RWPE2 (cell line): ENCODE data around the gene CIB4.
A peak's percentile ranks its signal among the peaks of the same experiment; 100 is the strongest.
"Not testable (repeated sequence)": the region's sequence is repeated elsewhere in the genome, so short reads cannot be mapped to it uniquely, and the experiment has no call there.

Experiments
- ATAC-seq: fragments of 200-7000 bp; cut with Tn5 transposase; 3 replicates; pipeline ENCODE4 v1.9.1; 2021; ENCODE audit warnings: low read depth
- DNase-seq: peaks from one replicate; pipeline ENCODE4 v3.0.0-alpha.2; 2020; ENCODE audit warnings: low spot score
- H3K27ac ChIP-seq: fragments of 450-650 bp; 2 replicates; pipeline ENCODE4 v1.5.1; 2017; ENCODE audit warnings: mild to moderate bottlenecking; ENCODE audit not compliant: poor library complexity, severe bottlenecking
- H3K27me3 ChIP-seq: fragments of 250-450 bp; sonication (Bioruptor Pico); 2 replicates; pipeline ENCODE4 v1.5.1; 2021; ENCODE audit warnings: mild to moderate bottlenecking, moderate library complexity; ENCODE audit not compliant: insufficient read depth, poor library complexity, severe bottlenecking
- H3K36me3 ChIP-seq: fragments of 250-450 bp; sonication (Bioruptor Pico); 2 replicates; pipeline ENCODE4 v1.5.1; 2020; ENCODE audit warnings: low read depth, mild to moderate bottlenecking, moderate library complexity
- H3K4me1 ChIP-seq: fragments of 250-450 bp; sonication (Bioruptor Pico); 2 replicates; pipeline ENCODE4 v1.5.1; 2021; ENCODE audit warnings: mild to moderate bottlenecking, moderate library complexity; ENCODE audit not compliant: insufficient read depth, poor library complexity, severe bottlenecking
- H3K4me3 ChIP-seq: fragments of 250-450 bp; sonication (Bioruptor Pico); 2 replicates; pipeline ENCODE4 v1.5.1; 2021; ENCODE audit warnings: mild to moderate bottlenecking, moderate library complexity; ENCODE audit not compliant: severe bottlenecking
- H3K9me3 ChIP-seq: fragments of 250-450 bp; sonication (Bioruptor Pico); 2 replicates; pipeline ENCODE4 v1.5.1; 2021; ENCODE audit warnings: mild to moderate bottlenecking, moderate library complexity; ENCODE audit not compliant: severe bottlenecking
- TF ChIP-seq, protein P1 (sequence below): fragments of 450-650 bp; IDR thresholded peaks from one replicate; pipeline ENCODE4 v1.5.1; 2017; ENCODE audit warnings: mild to moderate bottlenecking, moderate library complexity; ENCODE audit not compliant: poor library complexity, severe bottlenecking

CIB4 gene

DNA sequence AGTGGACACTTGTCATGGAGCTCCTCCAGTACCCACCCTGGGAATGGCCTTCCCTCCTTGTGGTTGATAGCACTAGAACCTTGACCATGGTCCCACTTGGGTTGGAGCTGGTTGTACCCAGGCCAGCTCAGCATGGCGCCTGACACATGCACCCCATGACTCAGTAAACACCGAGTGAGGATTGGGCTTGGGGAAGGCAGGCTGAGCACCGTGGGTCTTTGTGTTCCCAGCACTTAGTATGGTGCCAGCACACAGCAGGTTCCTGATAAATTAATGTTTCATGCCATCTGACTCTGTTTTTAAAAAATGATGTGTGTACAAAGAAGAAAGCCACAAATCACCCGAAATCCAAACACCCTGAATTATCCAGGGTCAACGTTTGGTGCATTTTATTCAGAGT is 69.8 kb downstream of the CIB4 start:
- H3K36me3 ChIP-seq = no peaks in the 10 kb centered on the region
- no peaks in the 10 kb centered on the region for H3K27me3 ChIP-seq
- TF ChIP-seq, protein P1, sequence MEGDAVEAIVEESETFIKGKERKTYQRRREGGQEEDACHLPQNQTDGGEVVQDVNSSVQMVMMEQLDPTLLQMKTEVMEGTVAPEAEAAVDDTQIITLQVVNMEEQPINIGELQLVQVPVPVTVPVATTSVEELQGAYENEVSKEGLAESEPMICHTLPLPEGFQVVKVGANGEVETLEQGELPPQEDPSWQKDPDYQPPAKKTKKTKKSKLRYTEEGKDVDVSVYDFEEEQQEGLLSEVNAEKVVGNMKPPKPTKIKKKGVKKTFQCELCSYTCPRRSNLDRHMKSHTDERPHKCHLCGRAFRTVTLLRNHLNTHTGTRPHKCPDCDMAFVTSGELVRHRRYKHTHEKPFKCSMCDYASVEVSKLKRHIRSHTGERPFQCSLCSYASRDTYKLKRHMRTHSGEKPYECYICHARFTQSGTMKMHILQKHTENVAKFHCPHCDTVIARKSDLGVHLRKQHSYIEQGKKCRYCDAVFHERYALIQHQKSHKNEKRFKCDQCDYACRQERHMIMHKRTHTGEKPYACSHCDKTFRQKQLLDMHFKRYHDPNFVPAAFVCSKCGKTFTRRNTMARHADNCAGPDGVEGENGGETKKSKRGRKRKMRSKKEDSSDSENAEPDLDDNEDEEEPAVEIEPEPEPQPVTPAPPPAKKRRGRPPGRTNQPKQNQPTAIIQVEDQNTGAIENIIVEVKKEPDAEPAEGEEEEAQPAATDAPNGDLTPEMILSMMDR = no peak
- no peak overlapping the region for H3K27ac ChIP-seq
- H3K4me3 ChIP-seq = no peak overlapping the region
- ATAC-seq = no peak
- H3K9me3 ChIP-seq = no peaks in the 10 kb centered on the region
- no peaks in the 10 kb centered on the region for H3K4me1 ChIP-seq
- peak; percentile 15 for DNase-seq

DNA sequence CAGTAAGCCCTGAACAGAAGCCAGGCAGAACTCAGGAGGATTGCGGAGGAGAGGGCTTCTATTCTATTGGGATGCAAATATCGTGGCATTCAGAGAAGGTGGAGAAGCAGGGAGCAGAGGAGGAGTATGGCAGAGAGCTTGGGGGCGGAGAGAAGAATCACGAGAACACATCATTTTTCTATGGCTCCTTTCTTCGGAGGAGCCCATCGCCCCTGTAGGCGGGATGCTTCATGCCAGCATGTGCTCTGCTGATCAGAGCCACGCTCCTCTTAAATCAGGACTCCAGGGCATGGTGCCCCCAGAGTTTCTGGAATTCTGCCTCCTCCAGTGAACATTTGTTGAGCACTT is 71.1 kb downstream of the CIB4 start:
- Histone ChIP-seq H3K27ac (no peak overlapping the region), H3K4me3 (no peak overlapping the region), H3K36me3 (no peaks in the 10 kb centered on the region), H3K27me3 (no peaks in the 10 kb centered on the region), H3K9me3 (no peaks in the 10 kb centered on the region), H3K4me1 (no peaks in the 10 kb centered on the region)
- TF ChIP-seq, protein P1 = no peak
- no peak for DNase-seq
- no peak for ATAC-seq

DNA sequence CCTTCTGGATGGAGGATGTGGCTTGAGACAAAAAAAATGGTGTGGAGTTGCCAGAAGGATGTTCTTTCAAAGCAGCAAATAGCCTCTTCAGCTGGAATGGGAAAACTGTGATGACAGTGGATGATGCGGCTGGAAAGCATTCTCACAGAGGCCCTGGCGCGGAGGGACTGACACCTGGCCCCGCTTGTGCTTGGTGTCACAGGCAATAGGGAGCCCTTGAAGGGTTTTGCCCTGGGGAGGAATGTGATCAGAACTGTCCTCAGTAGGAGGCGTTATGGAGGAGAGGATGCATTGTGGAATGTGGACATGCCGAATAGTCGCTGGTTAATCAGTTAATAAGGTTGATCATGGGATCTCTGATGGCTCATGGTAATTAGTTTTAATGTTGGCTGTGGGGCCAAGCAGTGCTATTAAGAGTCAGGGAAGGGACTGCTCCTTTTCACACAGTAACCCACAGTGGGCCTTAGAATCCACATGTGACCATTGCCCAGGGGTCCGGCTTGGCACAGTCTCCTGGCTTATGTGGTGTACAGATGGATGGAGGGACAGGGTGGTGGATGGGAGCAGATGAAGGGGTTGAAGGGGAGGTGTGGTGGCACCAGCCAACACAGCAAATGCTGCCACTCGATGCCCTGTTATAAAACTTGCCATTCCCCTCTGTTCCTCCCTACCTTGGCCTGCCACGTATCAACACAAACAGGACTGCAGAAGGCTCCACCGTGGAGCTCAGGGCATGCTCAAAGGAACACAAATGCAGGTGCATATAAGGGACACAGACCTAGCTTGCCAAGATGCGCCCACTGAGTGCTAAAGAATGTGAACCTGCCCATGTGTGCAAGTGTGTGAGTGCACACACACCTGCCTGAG is 71.7 kb downstream of the CIB4 start:
- TF ChIP-seq, protein P1 = no peak
- ATAC-seq (no peak), DNase-seq (peak; percentile 19)
- H3K27ac ChIP-seq = no peak overlapping the region
- no peaks in the 10 kb centered on the region for H3K36me3 ChIP-seq
- H3K9me3 ChIP-seq = no peaks in the 10 kb centered on the region
- no peak overlapping the region for H3K4me3 ChIP-seq
- peaks cover 4% of the 10 kb centered on the region for H3K27me3 ChIP-seq
- no peaks in the 10 kb centered on the region for H3K4me1 ChIP-seq

DNA sequence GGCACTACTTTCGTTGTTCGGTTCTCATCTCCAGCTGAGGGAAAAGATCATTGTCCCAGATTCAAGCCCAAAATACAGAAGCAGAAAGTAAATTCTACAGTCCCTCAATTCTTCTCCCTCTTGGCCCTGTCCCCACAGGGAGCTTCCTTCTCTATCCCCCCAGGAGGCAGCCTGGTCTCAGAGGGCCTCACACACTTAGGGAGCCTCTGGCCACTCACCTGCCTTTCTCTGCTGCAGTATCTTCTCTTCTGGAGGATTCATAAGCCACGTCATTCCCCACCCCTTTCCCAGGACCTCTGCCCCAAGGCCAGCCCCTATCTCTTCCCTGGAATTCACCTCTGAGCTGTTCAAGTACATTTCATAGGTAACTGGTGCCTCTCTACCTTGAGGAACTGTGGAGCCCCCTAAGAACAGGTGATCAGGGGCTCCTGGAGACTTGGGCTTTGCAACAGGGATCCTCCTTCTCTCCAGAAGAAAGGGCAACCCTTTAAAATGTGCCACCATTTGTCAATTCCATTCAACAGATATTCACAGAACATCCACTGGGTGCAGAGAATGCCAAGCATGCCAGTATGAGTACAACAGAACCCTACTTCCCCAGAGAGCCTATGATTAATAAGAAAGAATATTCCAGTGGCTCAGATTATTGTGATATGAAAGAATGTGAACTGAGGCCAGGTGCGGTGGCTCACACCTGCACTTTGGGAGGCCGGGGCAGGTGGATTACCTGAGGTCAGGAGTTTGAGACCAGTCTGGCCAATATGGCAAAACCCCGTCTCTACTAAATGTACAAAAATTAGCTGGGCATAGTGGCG is 72.9 kb downstream of the CIB4 start:
- Histone ChIP-seq H3K27me3 (peaks cover 15% of the 10 kb centered on the region), H3K9me3 (no peaks in the 10 kb centered on the region), H3K4me3 (no peak overlapping the region), H3K4me1 (no peaks in the 10 kb centered on the region), H3K36me3 (no peaks in the 10 kb centered on the region), H3K27ac (no peak overlapping the region)
- TF ChIP-seq, protein P1 = no peak
- DNase-seq (peak; percentile 17), ATAC-seq (no peak)

DNA sequence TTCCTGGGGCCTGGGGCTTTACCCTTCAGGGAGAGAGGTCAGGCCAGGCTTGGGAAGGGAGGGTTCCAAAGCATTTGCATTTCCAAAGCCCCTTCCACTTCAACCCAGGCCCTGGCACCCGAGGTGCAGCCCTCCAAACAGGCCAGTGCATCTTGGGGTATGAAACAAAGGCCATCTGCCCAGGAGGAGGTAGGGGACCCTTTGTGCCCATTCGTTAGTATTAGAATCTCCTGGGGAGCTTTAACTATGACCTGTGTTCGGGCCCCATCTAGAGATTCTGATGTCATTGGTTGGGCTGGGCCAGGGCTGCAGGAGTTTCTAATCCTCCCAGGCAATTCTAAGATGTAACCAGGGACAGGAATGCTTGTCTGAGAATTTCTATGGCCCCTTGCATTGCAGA is 73.6 kb downstream of the CIB4 start:
- DNase-seq (peak; percentile 13), ATAC-seq (no peak)
- Histone ChIP-seq H3K9me3 (no peaks in the 10 kb centered on the region), H3K27ac (no peak overlapping the region), H3K36me3 (no peaks in the 10 kb centered on the region), H3K4me1 (no peaks in the 10 kb centered on the region), H3K27me3 (peaks cover 23% of the 10 kb centered on the region), H3K4me3 (no peak overlapping the region)
- TF ChIP-seq, protein P1 = no peak

DNA sequence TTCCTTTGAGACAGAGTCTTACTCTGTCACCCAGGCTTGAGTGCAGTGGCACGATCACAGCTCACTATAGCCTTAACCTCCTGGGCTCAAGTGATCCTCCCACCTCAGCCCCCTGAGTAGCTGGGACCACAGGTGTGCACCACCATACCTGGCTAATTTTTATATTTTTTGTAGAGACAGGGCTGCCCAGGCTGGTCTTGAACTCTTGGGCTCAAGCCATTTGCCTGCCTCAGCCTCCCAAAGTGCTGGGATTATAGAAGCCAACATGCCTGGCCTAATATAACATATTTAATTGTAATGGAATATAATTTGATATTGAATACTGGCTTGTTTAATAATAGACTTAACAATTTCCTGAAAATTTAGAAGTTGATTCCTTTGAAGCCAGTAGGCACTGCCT is 74.4 kb downstream of the CIB4 start:
- not testable (repeated sequence) for ATAC-seq

More for the DNA sequence above, 74.4 kb downstream of the CIB4 start:
- not testable (repeated sequence) for H3K36me3 ChIP-seq, H3K27ac ChIP-seq, H3K9me3 ChIP-seq, H3K4me3 ChIP-seq, H3K4me1 ChIP-seq
- H3K27me3 ChIP-seq = peaks cover 31% of the 10 kb centered on the region
- DNase-seq = peak; percentile 0
